GM12878 (cell line): ENCODE results near the gene LIN7C.

Experiments
- BCL3 ChIP-seq: IDR thresholded peaks from 2 replicates; pipeline ENCODE4 v1.6.1; 2011; ENCODE audit warnings: borderline replicate concordance, low read depth, mild to moderate bottlenecking, moderate library complexity, low read length; ENCODE audit not compliant: insufficient read depth, poor library complexity, severe bottlenecking
- BMI1 ChIP-seq: fragments of 450-650 bp; IDR thresholded peaks from 2 replicates; pipeline ENCODE4 v1.6.1; 2016; ENCODE audit warnings: mild to moderate bottlenecking, moderate library complexity, borderline replicate concordance
- CBX3 ChIP-seq: fragments of 200-600 bp; sonication (generic); IDR thresholded peaks from 2 replicates; pipeline ENCODE4 v1.6.1; 2016; ENCODE audit warnings: low read depth, borderline replicate concordance
- CTCF ChIP-seq, 3 experiments: IDR thresholded peaks in 2 of 3; conservative IDR thresholded peaks in 1 of 3; 2 replicates each; pipeline ENCODE4 v1.5.1; 2011; ENCODE audit warnings: low read depth in 3 of 3, low read length in 3 of 3, mild to moderate bottlenecking in 3 of 3, control low read depth in 2 of 3, moderate library complexity in 2 of 3, inconsistent platforms in 1 of 3, mixed read lengths in 1 of 3; ENCODE audit not compliant: control insufficient read depth in 2 of 3, insufficient read depth in 1 of 3; ENCODE audit errors: extremely low read depth in 1 of 3
- HDAC2 ChIP-seq: fragments of 200-600 bp; sonication (generic); IDR thresholded peaks from 2 replicates; pipeline ENCODE4 v1.6.1; 2017
- NFXL1 ChIP-seq: fragments of 450-650 bp; IDR thresholded peaks from 2 replicates; pipeline ENCODE4 v1.6.1; 2017; ENCODE audit warnings: antibody characterized with exemption, mild to moderate bottlenecking, borderline replicate concordance
- NR2C2 ChIP-seq: IDR thresholded peaks from 2 replicates; pipeline ENCODE4 v1.6.1; 2011; ENCODE audit warnings: borderline replicate concordance, low read depth; ENCODE audit not compliant: control insufficient read depth, insufficient read length
- POLR2AphosphoS5 ChIP-seq: IDR thresholded peaks from 2 replicates; pipeline ENCODE4 v1.6.1; 2011; ENCODE audit warnings: mild to moderate bottlenecking, low read length, inconsistent platforms
- RAD21 ChIP-seq: IDR thresholded peaks from 2 replicates; pipeline ENCODE4 v1.6.1; 2011; ENCODE audit warnings: mild to moderate bottlenecking, low read depth, low read length, moderate library complexity; ENCODE audit not compliant: insufficient read depth
- SIN3A ChIP-seq: IDR thresholded peaks from 2 replicates; pipeline ENCODE4 v1.6.1; 2012; ENCODE audit warnings: low read depth, low read length, improper control_type of control experiment
- SREBF2 ChIP-seq: IDR thresholded peaks from 2 replicates; pipeline ENCODE4 v1.6.1; 2012; ENCODE audit warnings: mild to moderate bottlenecking, low read length

- TF ChIP-seq CTCF (IDR thresholded peaks at IDR 0.05 in 2 of 3, conservative IDR thresholded peaks at IDR 0.05 in 1 of 3; ENCODE audit: control insufficient read depth in 2 of 3, extremely low read depth in 1 of 3, insufficient read depth in 1 of 3, low read depth in 3 of 3, low read length in 3 of 3) (no peak), CBX3 (no peak), BCL3 (no peak), SIN3A (no peak), NFXL1 (no peak), HDAC2 (no peak), NR2C2 (no peak), RAD21 (no peak), POLR2AphosphoS5 (no peak), BMI1 (no peak), SREBF2 (no peak)
Observed at GRCh38 chr11:27472398-27473016, 34.1 kb downstream of the LIN7C start, which contains the start of gene LGR4.
